AG08395 (cell line): ENCODE data around the gene DCTN1.

Experiments
- DNase-seq: peaks from one replicate; pipeline ENCODE4 v3.0.0; 2012; ENCODE audit warnings: mixed read lengths, low spot score

DCTN1 gene

DNA sequence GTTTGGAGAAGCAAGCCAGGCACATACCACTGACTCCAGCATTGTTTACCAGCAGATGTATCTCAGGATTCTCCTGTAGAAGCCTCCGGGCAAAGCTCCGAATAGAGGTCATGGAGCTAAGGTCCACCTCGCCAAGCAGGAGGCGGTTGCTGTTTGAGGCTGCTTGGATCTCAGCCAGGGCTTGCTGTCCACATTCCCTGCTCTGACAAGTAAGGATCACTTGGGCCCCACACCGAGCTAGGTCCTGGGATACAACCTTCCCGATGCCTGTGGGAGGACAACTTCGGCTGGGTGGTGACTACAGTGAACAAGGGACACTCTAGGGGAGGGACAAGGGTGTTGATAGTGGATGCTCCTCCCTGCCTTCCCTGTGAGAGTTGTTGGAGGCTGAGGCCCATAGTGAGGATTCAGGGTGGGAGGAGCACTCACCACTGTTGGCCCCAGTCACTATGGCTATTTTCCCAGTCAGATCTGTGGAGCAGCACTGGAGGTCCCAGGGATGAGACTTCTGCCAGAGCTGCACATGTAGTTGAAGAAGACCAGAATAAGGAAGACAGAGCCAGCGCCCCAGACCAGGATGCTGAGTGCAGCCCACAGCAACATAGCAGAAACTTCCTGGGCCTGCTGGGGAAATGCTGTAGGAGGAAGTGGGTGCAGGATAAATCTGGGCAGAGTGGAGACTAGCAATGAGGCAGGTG, 33.0 kb upstream of the DCTN1 start:
- no peak for DNase-seq

GRCh38 chr2:74407682-74408081, 27.6 kb upstream of the DCTN1 start:
- DNase-seq: no peak

- DNase-seq: no peak
Observed at GRCh38 chr2:74406035-74406434, 25.9 kb upstream of the DCTN1 start.

DNA sequence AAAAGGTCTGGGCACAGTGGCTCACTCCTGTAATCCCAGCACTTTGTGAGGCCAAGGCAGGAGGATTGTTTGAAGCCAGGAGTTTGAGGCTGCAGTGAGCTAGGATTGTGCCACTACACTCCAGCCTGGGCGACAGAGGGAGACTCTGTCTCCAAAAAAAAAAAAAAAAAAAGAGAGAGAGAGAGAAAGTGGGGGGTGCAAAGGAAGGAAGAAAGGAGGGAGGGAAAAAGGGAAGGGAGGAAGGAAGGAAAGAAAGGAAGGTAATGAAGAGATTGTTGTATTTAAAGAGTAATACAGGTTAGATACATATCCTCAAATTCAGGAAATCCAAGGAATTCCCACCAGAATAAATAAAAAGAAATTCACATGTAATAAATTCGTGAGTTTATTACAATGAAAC, 21.8 kb upstream of the DCTN1 start:
- no peak for DNase-seq

- DNase-seq: peak; percentile 55
Observed at GRCh38 chr2:74399785-74400184, 19.7 kb upstream of the DCTN1 start.

- no peak for DNase-seq
Observed at GRCh38 chr2:74396149-74396548, 16.0 kb upstream of the DCTN1 start.

- DNase-seq: no peak
Observed at GRCh38 chr2:74393525-74393924, 13.4 kb upstream of the DCTN1 start.

- no peak for DNase-seq
Observed at GRCh38 chr2:74392449-74392743, 12.3 kb upstream of the DCTN1 start.

GRCh38 chr2:74391580-74392448, 11.7 kb upstream of the DCTN1 start:
- DNase-seq: peak; percentile 95

GRCh38 chr2:74391209-74391579, 11.1 kb upstream of the DCTN1 start:
- DNase-seq: peak; percentile 56

DNA sequence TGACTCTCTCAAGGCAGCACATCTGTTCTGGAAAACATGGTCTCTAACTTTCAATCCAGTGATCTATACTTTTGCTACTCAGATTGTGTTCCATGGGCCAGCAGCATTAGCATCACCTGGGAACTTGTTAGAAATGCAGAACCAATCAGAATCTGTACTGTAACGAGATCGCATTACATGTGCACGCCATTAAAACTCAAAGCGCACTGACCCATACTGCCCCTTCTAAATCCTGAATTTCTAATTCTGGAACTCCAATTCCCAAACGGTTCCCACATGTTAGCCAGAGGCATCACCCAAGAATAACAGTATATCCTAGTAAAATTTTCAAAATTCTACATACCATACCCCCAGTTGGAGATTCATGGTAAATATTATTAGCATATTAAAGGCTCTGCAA, 10.5 kb upstream of the DCTN1 start:
- DNase-seq: no peak

- DNase-seq: peak; percentile 50
Observed at GRCh38 chr2:74387346-74387745, 7.2 kb upstream of the DCTN1 start.

- DNase-seq: no peak
Observed at GRCh38 chr2:74385396-74385795, 5.3 kb upstream of the DCTN1 start.

DNA sequence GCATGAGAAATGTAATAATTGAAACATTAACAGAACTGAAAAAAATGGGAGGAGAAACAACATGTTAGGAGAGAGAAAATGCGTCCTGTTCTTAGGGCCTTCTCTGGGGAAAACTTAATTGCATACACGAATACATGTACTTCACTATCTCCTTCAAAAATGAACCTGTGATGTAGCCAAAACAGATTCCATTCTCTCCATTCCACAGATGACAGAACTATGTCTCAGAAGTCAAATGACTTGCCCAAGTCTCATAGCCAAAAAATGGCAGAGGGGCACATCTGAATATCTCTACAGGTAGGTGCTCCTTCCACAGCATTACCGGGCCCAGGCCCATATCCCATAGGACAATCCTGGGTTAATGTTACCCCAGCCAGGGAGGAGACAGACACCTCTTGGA, 3.9 kb upstream of the DCTN1 start:
- peak; percentile 45 for DNase-seq

GRCh38 chr2:74383254-74383653, 3.1 kb upstream of the DCTN1 start:
- DNase-seq: peak; percentile 37

GRCh38 chr2:74381751-74382150, 1.6 kb upstream of the DCTN1 start:
- no peak for DNase-seq

DNA sequence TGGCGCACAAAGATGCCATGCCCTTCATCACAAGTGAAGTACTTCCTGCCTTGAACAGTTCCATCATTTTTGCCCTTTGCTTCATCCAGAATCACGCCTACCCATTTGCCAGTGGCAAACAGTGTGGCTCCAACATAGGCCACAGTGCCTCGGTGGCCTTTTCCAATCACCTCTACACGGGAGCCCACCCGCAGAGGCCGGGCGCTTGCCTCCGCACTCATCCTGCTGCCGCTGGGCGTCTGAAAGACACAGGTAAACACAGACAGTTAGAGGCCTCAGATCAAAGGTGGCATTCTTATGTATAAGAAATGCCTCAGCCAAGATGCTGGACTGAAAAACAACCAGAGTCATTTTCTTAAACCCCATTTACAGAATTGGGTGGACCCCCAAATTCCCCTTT, 2.1 kb downstream of the DCTN1 start:
- no peak for DNase-seq

- no peak for DNase-seq
Observed at GRCh38 chr2:74375838-74376237, 4.3 kb downstream of the DCTN1 start.

DNA sequence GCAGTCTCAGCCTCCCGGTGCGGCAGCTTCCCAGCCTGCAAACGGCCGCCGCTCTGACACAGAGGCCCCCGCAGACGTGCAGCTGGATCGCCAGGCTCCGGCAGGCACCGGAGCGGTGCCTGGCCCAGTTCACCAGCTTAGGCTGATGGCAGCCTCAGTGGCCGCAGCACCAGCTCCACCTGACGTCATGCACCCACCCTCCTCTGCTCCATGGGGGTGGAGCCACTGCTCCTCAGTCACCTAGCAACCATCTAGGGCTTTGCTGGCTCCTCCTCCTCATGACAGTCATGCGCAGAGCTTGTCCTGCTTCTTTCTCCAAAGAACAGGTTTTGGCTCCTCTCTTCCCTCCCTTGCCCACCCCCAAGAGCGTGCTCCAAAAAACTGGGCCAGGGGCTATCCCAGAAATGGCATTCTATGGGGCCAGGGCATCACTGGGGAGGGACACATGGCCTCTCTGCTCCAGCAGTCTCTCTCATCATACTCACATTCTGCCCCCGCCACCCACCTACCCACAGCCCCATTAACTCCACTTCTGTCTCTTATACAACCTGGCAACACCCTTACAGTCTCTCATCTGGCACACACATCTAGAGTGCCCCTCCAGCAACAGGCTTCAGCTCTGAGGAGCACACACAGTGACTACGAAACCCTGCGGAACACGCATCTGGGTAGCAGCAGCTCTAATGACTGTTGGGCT, 5.5 kb downstream of the DCTN1 start:
- DNase-seq: peak; percentile 76

GRCh38 chr2:74373985-74374384, 6.1 kb downstream of the DCTN1 start:
- DNase-seq: no peak

DNA sequence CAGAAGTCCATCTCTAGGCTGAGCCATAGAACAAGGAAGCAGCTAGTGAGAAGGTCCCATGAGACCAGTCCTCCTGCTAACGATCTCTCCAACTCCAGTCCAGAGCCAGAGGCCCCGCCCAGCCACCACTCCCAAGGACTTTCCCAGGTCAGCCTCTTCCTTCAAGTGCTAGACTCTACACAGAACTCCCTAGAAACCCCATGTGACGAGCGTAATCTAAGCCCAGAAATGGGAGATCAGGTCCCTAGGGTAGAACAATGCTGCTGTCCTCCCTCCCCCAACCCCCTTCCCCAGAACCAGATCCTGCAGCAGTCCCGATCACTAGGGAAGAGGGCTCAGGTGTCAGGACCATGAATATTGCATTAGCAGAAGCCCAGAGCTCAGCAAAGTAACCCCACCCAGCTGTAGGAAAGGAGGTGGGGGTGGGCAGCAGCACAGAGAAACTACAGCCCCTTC, 6.9 kb downstream of the DCTN1 start:
- peak; percentile 28 for DNase-seq

- no peak for DNase-seq
Observed at GRCh38 chr2:74372674-74373073, 7.4 kb downstream of the DCTN1 start.

GRCh38 chr2:74371421-74371820, 8.7 kb downstream of the DCTN1 start:
- DNase-seq: no peak
